ENCODE measurements around the gene NR3C1.

NR3C1 gene

DNA sequence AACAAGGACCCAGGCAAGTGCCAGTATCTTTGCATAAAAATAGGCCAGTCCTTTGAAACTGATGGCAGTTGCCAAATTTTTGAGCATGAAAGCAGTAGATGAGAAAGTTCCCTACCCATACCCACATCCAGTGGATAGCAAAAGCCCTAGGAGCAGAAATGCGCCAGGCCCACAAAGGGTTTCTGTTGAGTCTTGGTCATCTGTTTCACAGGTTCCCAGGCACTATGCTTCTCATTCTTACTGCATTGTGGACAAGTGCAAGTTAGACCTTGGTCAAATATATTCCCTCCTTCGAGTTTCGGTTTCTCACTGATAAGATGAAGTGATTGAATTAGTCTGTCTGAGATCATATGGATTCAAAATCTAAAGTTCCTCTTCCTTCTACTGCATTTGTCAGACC, 152.3 kb downstream of the NR3C1 start:
- no peak for DNase-seq

DNA sequence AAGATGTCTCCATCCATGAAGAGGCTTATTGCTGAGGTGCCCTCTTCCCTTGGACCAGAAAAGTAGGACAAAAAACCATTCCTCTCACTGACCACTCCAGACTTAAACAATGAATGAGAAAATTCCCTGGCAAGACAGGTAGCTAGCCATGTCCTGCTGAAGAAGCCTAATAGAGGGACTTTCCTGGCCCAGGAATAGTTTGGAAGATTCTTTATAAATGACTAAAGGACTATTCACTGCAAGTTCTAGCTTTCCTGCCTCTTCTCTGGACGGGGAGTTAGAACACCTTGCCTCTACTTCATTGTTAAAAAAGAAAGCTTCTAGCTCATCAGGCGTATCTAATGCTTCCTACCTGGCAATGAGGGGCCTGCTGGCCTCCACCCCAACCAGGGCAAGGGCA, 153.6 kb downstream of the NR3C1 start:
- DNase-seq: no peak

DNA sequence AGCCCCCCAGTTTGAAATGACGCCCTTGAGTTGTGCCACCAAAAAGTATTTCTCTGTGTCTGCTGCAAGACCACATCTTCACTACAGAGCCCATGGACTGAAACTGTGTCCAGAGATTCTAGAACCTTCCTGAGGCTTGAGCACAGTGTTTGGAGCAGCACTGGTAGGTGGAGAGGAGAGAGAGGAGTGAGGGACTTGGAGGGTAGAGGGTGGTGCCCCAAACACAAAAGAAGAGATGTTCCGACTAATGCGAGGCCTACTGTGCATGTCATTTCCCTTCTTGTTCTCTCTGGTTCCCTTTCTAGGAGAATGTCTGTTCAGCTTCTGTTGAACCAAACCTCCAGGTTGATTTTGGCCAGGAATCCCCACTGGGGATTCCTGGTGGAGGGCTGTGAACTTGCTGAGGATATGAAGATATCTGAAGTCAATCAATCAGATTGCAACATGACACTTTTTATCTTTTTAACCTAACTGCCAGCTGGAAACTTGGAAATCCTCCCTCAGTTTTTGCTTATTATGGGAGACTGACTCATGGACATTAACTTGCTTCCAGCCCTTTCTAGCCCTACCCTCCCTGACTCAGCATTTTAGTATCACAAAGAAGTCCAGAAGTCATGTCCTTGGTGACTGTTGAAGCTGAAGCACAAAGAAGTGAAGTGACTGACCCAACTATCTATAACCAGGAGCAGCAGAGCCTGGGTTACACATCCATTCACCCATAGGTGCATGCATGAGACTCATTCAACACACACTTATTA, 154.5 kb downstream of the NR3C1 start:
- DNase-seq: no peak

DNA sequence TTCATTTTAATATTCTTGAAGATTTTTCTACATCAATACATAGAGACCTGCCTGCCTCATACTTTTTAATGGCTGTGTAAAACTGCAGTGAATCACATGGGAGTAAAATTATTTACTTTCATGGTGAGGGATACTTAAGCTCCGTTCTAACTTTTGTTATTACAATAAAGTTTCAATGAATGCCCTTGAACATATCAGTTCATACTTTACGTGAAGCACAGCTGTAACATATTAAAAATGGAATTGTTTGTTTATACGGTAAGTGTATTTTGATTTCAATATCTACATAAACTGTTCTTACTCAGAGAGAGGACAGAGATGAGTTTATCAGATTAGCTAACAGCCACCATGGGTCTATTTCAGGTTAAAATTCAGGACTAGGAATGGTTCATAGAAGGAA, 155.1 kb downstream of the NR3C1 start:
- no peak for DNase-seq

DNA sequence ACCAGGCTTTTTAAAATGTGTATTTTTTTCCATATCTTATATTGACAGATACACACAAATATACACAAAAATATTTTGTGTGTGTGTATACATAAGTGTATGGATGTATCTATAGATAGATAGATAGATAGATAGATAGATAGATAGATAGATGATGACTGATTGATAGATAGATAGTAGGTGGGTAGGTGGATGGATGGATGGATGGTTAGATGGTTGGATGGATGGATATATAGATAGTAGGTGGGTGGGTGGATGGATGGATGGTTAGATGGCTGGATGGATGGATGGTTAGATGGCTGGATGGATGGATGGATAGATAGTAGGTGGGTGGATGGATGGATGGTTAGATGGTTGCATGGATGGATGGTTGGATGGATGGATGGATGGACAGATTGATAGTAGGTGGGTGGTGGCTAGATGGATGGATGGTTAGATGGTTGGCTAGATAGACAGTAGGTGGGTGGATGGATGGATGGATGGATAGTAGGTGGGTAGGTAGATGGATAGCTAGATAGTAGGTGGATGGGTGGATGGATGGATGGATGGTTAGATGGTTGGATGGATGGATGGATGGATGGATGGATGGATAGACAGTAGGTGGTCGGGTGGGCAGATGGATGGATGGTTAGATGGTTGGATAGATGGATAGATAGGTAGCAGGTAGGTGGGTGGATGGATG, 156.2 kb downstream of the NR3C1 start:
- no peak for DNase-seq

DNA sequence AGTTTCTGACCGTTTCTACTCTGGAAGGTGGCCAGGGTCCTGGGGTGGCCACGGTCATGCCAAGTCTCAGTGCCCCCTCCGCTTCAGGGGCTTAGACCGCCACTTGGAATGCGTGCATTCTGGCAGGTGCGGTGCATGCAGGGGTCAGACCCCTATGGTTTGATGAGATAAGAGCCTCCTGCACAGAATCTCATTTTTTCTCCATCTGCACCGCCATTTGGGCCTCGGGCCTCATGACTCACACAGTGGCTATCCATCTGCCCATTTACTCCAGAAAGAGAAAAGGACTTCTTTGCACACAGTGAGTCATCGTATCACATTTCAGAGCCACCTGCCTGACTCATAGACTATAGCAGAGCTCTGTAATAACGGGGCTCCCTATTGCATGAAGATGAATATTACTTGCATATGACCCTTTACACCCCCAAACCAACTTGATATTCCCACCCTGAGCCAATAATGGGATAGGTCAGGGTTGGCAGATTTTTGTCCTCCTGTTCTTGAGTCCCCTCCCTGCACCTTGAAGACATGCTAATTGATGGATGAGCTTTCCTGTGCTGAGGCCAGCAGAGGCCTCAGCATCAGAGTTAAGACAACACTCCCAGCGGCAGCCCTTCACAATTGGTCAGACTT, 157.4 kb downstream of the NR3C1 start:
- DNase-seq: no peak

DNA sequence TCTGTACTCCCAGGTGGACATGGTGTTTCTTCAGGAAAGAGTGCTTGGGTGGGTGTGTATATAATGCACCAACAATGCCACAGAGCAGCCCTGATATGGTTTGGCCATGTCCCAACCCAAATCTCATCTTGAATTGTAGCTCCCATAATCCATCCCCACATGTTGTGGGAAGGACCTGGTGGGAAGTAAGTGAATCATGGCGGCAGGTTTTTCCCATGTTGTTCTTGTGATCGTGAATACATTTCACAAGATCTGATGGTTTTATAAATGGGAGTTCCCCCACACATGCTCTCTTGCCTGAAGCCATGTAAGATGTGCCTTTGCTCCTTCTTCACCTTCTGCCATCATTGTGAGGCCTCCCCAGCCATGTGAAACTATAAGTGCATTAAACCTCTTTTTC, 158.5 kb downstream of the NR3C1 start:
- no peak for DNase-seq

DNA sequence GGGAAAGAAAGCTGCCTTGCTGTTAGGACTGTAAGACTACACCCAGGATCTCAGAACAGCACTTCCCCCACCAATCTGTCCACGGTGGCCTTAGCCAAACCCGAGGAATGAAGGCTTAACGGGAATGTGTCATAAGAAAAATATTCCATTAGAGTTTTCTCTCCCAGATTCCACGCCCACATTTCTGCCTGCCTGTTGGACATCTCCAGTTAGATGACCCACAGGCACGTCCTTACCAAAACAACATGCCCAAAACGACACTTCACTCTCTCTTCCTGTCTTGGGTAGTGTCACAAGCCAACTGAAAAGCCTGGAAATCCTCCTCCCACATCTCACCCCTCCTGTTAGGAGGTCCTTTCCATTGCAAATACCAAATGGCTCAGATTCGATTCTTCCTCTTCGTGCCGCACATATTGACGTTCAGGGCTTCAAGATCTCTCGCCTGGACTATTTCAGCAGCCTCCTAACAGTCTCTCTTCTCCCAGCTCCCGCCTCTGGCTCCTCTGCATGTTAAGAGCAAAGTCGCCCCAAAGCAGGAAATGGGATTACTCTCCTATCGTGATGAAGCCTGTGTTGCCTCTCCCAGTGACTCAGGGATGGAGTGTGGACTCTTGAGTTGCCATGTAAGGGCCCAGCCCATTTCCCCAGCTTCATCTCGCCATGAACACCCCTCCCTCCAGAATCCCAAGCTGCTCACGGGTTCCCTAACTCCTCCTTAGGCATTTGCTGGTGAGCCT, 159.3 kb downstream of the NR3C1 start:
- no peak for DNase-seq

DNA sequence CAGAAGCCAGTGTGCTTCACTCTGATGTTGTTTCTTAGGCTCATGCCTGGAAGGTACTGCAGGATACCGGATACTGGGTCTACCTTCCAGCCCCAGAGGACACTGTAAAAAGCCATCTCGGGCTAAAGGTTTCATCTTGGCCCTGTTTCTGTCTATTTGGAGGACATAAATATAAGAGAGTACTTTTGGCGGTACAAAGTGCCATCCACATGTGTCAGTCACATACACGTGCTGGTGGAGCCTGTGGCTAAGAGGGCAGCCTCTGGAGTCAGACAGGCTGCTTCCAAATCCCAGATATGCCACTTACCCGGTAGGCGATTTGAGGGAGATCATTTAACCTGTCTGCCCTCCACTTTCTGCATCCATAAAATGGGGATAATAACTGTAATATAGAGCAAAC, 160.4 kb downstream of the NR3C1 start:
- DNase-seq: no peak

DNA sequence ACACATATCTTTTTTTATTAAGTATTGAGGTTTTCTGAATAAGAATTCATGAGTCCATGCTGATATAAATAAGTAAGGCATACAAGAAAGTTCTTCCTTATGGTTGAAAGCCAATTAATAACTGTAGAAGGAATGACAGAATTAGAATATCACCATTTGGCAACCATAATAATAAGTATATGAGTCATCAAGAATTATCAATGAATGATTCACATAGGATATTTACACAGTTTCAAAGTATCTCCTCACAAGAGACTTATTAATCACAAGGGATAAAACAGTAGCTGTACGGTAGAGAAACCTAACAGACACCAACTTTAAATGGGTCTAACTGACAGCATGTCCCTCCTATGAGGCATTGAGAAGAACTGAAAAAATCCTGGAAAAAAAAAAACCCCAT, 161.6 kb downstream of the NR3C1 start:
- no peak for DNase-seq

DNA sequence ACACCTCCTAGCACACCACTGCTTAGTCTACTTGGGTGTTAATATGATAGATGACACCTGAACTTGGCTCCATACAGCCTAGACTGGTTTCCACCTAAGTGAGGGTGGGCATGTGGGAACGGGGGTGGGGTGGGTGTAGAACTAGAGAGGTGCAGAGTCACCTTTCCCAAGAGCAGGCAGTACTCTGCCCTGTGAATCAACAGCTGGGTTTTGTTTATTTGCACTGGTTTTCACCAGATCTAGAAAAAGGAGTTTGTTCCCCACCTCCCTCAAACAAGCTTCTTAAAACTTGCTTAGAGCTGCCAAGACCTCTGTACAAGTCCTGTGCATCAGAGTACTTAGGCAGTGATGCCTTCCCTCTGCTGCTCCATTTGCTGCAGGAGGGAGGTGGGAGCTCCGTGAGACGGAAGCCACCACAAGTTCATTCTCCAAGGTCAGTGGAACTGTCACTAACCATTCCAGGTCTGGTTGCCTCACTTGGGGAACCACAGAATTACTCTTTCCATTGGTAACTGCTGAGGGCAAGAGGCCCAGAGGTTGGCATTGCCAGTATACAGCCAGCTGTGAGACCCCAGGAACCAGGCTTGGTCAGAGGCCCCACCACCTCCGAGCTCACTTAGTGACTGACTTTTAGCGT, 163.5 kb downstream of the NR3C1 start:
- no peak for DNase-seq

DNA sequence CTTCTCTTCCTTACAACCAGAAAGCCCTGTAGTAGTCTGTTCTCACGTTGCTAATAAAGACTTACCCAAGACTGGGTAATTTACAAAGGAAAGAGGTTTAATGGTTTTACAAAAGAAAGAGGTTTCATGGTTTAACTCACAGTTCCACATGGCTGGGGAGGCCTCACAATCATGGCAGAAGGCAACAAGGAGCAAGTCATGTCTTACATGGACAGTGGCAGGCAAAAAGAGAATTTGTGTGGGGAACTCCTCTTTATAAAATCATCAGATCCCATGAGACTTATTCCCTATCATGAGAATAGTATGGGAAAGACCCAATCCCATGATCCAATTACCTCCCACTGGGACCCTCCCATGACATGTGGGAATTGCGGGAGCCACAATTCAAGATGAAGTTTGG, 164.9 kb downstream of the NR3C1 start:
- DNase-seq: no peak

DNA sequence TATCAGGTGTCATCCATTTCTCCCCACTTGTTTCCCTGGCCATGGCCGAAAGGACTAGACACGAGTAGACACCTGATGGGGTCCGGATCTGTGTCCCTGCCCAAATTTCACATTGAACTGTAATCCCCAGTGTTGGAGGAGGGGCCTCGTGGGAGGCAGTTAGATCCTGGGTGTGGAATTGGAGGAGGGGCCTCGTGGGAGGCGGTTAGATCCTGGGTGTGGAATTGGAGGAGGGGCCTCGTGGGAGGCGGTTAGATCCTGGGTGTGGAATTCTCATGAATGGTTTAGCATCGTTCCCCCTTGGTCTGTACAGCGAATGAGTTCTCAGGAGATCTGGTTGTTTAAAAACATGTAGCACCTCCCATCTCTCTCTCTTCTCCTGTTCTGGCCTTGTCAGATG, 165.8 kb downstream of the NR3C1 start:
- DNase-seq: no peak

DNA sequence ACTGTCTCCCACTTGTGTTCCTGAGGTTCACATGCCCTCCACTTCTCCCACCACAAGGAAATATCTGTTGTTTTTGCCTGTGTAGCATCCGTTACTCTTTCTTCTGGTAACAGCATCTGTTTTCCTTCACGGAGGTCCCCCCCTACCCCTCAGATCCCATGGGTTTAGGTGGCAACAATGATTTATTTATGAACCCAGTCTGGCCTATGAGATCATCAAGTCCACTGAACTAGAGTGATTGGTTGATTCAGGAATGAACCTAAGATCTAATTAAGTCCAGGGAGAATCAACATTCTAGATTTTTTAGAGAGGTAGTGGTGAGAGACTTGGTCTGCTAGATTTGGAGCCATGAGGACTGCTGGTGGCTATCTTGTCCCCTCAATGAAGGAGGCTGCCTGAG, 166.8 kb downstream of the NR3C1 start:
- no peak for DNase-seq

DNA sequence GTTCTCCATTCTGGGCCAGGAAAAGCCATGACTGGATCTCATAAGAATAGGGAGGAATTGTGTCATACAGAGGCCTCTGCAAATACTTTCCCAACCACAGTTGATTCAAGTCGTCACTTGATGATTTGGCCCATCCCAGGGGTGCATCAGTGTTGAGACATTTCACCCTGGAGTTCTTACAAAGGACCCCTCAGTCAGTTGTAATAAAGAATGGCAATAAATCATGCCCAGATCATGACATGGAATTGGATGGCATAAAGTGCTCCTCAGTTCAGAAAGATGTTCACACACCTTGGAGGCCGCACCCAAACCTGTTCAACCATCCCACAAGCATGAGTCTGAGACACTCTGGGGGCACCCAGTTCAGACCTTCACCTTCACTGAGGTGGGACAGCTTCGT, 168.1 kb downstream of the NR3C1 start:
- DNase-seq: no peak

DNA sequence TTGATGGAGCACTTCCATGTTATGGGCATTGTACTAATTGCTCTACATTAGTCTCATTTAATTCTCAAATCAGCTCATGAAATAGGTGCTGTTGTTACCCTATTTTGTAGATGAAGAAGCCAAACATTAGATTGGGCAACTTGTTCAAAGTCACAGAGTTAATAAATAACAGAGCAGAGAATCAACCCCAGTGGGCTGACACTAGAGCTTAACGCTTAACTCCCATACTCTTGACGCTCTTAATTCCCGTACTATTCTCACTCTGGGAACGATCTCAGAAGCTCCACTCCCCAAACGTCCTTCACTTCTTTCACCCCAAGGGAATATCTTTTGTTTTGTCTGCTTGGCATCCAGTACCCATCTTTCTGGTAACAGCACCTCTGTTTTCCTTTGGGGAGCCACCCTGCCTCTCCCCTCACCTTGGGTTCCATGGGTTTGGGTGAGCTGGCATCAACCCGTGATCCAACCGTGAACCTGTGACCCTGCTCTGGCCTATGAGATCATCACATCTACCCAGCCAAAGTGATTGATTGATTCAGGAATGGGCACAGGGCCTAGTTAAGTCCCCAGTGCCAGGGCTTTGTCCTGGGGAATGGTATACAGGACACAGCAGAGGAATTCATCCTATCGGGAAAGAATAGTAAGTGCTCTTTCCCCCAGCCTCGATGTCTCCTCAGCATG, 169.2 kb downstream of the NR3C1 start:
- no peak for DNase-seq

DNA sequence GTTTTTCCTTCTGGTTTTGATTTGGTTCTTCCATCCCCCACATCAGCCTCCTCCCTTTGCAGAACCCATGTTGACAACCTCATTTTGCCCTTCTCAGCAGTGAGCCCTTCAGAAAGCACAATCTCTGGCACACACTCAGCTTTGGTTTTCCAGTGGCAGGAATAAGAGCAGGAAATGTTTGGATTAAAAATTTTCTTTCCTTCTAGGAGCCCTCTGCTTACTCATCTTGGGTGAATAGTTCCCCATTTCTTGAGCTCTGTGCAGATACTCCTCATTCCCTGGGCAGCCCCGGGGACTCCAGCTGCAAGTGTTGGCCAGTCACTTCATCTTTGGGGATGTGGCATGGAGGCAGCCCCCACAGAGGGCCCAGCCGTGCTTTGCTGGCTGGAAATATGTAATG, 170.5 kb downstream of the NR3C1 start:
- DNase-seq: no peak

DNA sequence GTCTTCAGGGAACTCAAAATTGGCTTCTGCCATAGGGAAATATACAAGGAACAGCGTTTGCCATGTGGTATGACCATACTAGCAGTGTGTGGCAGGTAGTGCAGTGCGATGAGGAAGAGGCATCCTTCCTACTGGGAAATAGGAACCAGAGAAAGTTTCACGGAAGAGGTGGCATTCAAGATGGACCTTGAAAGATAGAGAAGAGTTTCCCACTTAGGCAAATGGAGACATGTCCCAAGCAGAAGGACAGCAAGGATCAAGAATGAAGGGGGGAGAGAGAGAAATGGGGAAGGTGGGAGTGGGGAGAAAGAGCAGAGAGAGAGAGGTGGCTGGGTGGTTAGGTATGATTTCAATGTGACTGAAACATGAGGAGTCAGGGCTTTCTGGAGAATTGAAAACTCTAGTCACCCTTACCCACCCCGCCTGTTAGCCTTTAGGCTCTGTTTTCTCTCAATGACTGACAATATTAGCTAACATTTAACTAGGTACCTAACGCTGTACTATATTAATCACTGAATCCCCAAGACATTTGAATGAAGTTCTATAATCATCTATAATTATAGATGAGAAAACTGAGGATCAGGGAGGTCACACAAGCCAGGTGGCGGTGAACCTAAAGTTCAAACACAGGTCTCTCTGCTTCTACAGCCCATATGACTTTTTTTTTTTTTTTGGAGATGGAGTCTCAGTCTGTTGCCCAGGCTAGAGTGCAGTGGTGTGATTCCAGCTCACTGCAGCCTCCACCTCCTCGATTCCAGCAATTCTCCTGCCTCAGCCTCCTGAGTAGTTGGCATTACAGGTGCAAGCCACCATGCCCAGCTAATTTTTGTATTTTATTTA, 171.3 kb downstream of the NR3C1 start:
- DNase-seq: no peak

DNA sequence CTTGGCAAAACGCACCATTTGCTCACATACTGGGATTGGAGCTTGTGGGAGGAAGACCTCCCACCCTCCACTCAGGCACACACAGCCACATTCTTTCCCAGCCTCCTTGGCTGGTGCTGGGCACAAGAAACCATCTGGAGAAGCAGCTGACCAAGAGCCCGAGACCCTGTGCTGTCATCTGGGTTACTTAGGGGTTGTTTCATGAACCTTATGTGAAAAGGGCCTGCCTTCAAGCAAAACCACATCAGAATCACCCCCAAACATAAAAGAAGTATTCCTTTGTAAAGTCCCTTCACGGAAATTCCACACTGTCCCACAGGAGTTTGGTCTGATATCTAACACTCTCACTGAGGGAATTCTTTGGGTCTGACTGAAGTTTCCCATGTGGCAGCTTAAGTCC, 172.1 kb downstream of the NR3C1 start:
- DNase-seq: no peak

DNA sequence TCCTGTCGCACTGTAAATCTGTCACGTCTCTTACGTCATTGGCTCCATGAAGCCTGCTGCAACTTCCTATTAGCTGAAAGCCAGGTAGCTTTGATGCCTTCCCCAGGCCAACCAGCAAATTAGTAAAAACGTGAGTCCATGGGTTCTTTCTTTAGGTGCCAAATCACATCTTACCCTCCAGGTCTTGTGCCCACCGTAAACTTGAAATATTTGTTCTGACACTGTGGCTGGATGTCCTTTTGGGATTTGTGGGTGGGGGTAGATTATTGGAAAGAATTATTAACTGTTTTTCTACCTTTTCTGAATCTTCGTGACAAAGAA, 172.8 kb downstream of the NR3C1 start:
- DNase-seq: no peak

DNA sequence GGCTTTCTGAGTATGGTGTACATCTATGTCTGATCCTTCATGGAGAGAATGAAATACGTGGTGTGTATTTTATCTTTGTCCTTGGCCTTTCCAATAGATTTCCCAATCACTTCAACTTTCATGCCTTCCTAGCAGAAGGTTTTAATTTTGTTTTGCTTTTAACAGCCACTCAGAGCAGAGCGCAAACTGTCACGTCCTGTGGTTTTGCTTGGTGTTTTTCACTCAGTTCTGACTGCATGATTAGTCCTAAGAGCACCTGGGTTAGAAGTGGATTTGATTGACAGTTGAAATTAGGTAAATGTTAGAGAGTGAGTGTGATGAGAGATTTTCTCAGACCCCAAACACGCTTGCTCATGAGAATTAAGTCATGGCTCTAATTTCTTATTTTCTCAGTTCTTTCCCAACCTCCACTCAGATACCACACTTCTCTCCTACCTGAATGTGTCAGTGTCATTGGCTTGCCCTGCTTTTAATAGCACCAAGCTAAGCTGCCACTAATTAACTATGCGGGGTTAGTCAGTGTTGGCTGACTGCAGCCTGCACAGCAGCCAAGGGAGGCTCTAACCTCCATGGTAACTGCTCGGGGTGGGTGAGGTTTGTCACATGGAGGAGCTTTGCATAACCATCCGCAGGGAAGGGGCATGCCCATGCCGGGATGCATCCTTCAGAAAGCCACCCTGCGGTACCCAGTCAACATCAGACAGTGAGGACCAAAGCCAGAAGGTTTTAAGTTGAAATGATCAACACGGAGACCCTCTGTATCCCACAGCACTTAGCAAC, 173.4 kb downstream of the NR3C1 start:
- peak; percentile 81 to 90 for DNase-seq

Data from NCI-H526 (cell line).